HepG2 (cell line): ENCODE results near the gene C20orf204. TPM values are rescaled to one million over a fixed set of nuclear protein-coding genes. Genes with fewer than 3 reads are reported as not detected.

Source experiments
- HNF4A ChIP-seq: sonication (generic); formaldehyde crosslinking; IDR thresholded peaks from 2 replicates; pipeline ENCODE4 v1.4.0; 2020; ENCODE audit warnings: missing genetic modification reagents
- IRF9 ChIP-seq: sonication (generic); formaldehyde crosslinking; IDR thresholded peaks from 2 replicates; pipeline ENCODE4 v1.8.0; 2022; ENCODE audit warnings: missing genetic modification reagents, mild to moderate bottlenecking, borderline replicate concordance
- IRX3 ChIP-seq: sonication (generic); formaldehyde crosslinking; IDR thresholded peaks from 2 replicates; pipeline ENCODE4 v1.8.1; 2023; ENCODE audit warnings: mild to moderate bottlenecking, low read depth, missing genetic modification reagents, borderline replicate concordance
- KDM4B ChIP-seq: sonication (generic); formaldehyde crosslinking; IDR thresholded peaks from 2 replicates; pipeline ENCODE4 v1.4.0; 2020; ENCODE audit warnings: missing genetic modification reagents
- KDM5A ChIP-seq: fragments of 200-600 bp; sonication (generic); IDR thresholded peaks from 2 replicates; pipeline ENCODE4 v1.7.0; 2018; ENCODE audit warnings: antibody characterized with exemption, mild to moderate bottlenecking, low read length, borderline replicate concordance
- MIER3 ChIP-seq: IDR thresholded peaks from 2 replicates; pipeline ENCODE4 v1.6.1; 2016; ENCODE audit warnings: missing compliant biosample characterization, borderline replicate concordance
- MTERF4 ChIP-seq: sonication (generic); formaldehyde crosslinking; IDR thresholded peaks from 2 replicates; pipeline ENCODE4 v1.8.0; 2023; ENCODE audit warnings: mild to moderate bottlenecking, missing genetic modification reagents
- MXI1 ChIP-seq: IDR thresholded peaks from 3 replicates; pipeline ENCODE4 v1.6.1; 2012; ENCODE audit warnings: low read depth, low read length, inconsistent platforms, borderline replicate concordance
- PAX8 ChIP-seq: sonication (generic); formaldehyde crosslinking; IDR thresholded peaks from 2 replicates; pipeline ENCODE4 v1.8.0; 2022; ENCODE audit warnings: mild to moderate bottlenecking, missing genetic modification reagents, borderline replicate concordance
- SCMH1 ChIP-seq: sonication (generic); formaldehyde crosslinking; IDR thresholded peaks from 2 replicates; pipeline ENCODE4 v1.9.0; 2021; ENCODE audit warnings: missing genetic modification reagents, mild to moderate bottlenecking, borderline replicate concordance
- ZBTB39 ChIP-seq: sonication (generic); formaldehyde crosslinking; IDR thresholded peaks from 2 replicates; pipeline ENCODE4 v1.5.0; 2020; ENCODE audit warnings: missing genetic modification reagents
- ZFP1 ChIP-seq: IDR thresholded peaks from 2 replicates; pipeline ENCODE4 v1.6.1; 2016
- ZNF646 ChIP-seq: sonication (generic); formaldehyde crosslinking; IDR thresholded peaks from 2 replicates; pipeline ENCODE4 v1.9.0; 2021; ENCODE audit warnings: mild to moderate bottlenecking, missing genetic modification reagents
- polyA plus RNA-seq, 8 experiments: library from polyadenylated mRNA; depleted of rRNA in 3 of 8; stranded (reverse) in 7 of 8; unstranded in 1 of 8; fragments of >200 nt; fragmentation: Illumina TruSeq in 4 of 8; extraction: Trizol in 4 of 8; gene quantifications; 2 replicates each; pipeline versions ENCODE4 v1.2.1 to v1.2.3, GENCODE V29; 2011 to 2016; ENCODE audit warnings: low read depth in 4 of 8, missing spikeins in 1 of 8, mixed read lengths in 1 of 8; ENCODE audit not compliant: insufficient read depth in 1 of 8
- total RNA-seq, 5 experiments: library from RNA; depleted of rRNA; stranded (reverse); fragments of >200 nt; fragmentation: Illumina TruSeq; extraction: Trizol; gene quantifications; 2 replicates each; pipeline ENCODE4 v1.2.3, GENCODE V29; 2016; ENCODE audit warnings: low read depth in 1 of 5

C20orf204 gene
- total and polyA plus RNA-seq, 2 of the 13 experiments (the other 11 are each of a cell fraction or from before 2014, with no cell fraction given) = 22.1 to 80.0 TPM

- no peak for TF ChIP-seq ZBTB39 (CRISPR knock-in tag)
- TF ChIP-seq MXI1 = 0 out of 3 replicates have a peak, but pooled peaks have one; percentile 33
- no peak for TF ChIP-seq PAX8 (CRISPR knock-in tag)
- TF ChIP-seq IRX3 (CRISPR knock-in tag) = no peak
- TF ChIP-seq MTERF4 (CRISPR knock-in tag) = no peak
- peak; percentile 8; the same call in 1 of the 2 replicates for TF ChIP-seq ZNF646 (CRISPR knock-in tag)
- no peak; the same call in 1 of the 2 replicates for TF ChIP-seq MIER3 (CRISPR knock-in tag)
- no peak for TF ChIP-seq IRF9 (CRISPR knock-in tag)
- TF ChIP-seq HNF4A (CRISPR knock-in tag) = peak; percentile 83
- TF ChIP-seq KDM5A = no peak
- TF ChIP-seq ZFP1 (CRISPR knock-in tag) = no peak
- 0 out of 2 replicates have a peak, but pooled peaks have one; percentile 37 for TF ChIP-seq KDM4B (CRISPR knock-in tag)
- TF ChIP-seq SCMH1 (CRISPR knock-in tag) = no peak
Observed at GRCh38 chr20:64040231-64041039, 4.5 kb downstream of the C20orf204 start (continued).
